ENCODE measurements around the gene CHGA. TPM values are rescaled to one million over a fixed set of nuclear protein-coding genes. Genes with fewer than 3 reads are reported as not detected.

CHGA gene
- 1.3 to 1.8 TPM (median 1.7 TPM) in 5 replicates for total RNA-seq (2022; extraction: Qiagen RNA extraction; ENCODE audit: low read depth)

GRCh38 chr14:92922883-92923743 is at the start of gene CHGA:
Gene CHGA (plus strand): TSS chr14:92923150. CDS start chr14:92923360, 210 bp downstream.

Other genes starting within 250 kb of the CHGA start
- 51.6 to 61.4 TPM (median 58.2 TPM) in 5 replicates for gene LGMN, start 174.5 kb upstream of the CHGA start, total RNA-seq (2022; extraction: Qiagen RNA extraction; ENCODE audit: low read depth)
- gene GOLGA5, start 128.8 kb upstream of the CHGA start, total RNA-seq (2022; extraction: Qiagen RNA extraction; ENCODE audit: low read depth): 21.4 to 29.2 TPM (median 28.6 TPM) in 5 replicates
- gene ITPK1, start 192.8 kb downstream of the CHGA start, total RNA-seq (2022; extraction: Qiagen RNA extraction; ENCODE audit: low read depth): 52.0 to 65.5 TPM (median 59.8 TPM) in 5 replicates